CD4-positive, alpha-beta T cell treated with Interferon gamma for 1 hour (primary cell): ENCODE results near the gene ODR4.
"Not testable (repeated sequence)": the region's sequence is repeated elsewhere in the genome, so short reads cannot be mapped to it uniquely, and the experiment has no call there.

Experiments used
- DNase-seq: peaks from one replicate; pipeline ENCODE4 v3.0.0-alpha.2; 2020

ODR4 gene

GRCh38 chr1:186424539-186424938 is 48.9 kb downstream of the ODR4 start:
- DNase-seq: no peak

- DNase-seq: no peak
These were observed 50.5 kb downstream of the ODR4 start for GRCh38 chr1:186426118-186426517.

- no peak for DNase-seq
These were observed 53.4 kb downstream of the ODR4 start for GRCh38 chr1:186429017-186429416.

- DNase-seq: no peak
These were observed 59.7 kb downstream of the ODR4 start for GRCh38 chr1:186435336-186435735.

- no peak for DNase-seq
These were observed 62.9 kb downstream of the ODR4 start for GRCh38 chr1:186438567-186438966.

- no peak for DNase-seq
These were observed 64.9 kb downstream of the ODR4 start for GRCh38 chr1:186440584-186440983.

GRCh38 chr1:186442651-186443375 is 67.2 kb downstream of the ODR4 start:
- DNase-seq: no peak

- DNase-seq: no peak
These were observed 68.0 kb downstream of the ODR4 start for GRCh38 chr1:186443638-186444037.

- DNase-seq: no peak
These were observed 70.5 kb downstream of the ODR4 start for GRCh38 chr1:186446152-186446551.

- DNase-seq: no peak
These were observed 79.3 kb downstream of the ODR4 start for GRCh38 chr1:186454981-186455380.

GRCh38 chr1:186456729-186457255 is 81.2 kb downstream of the ODR4 start:
- DNase-seq: no peak

GRCh38 chr1:186459161-186459560 is 83.5 kb downstream of the ODR4 start:
- DNase-seq: not testable (repeated sequence)

- no peak for DNase-seq
These were observed 85.4 kb downstream of the ODR4 start, which contains the start of gene PDC for GRCh38 chr1:186461014-186461413. Gene PDC, minus strand, starts transcription at chr1:186461114. Its CDS starts 11,655 bp downstream, at chr1:186449459.

- DNase-seq: no peak
These were observed 87.9 kb downstream of the ODR4 start for GRCh38 chr1:186463511-186463910.

GRCh38 chr1:186463926-186464325 is 88.3 kb downstream of the ODR4 start:
- no peak for DNase-seq

- not testable (repeated sequence) for DNase-seq
These were observed 89.9 kb downstream of the ODR4 start for GRCh38 chr1:186465491-186465890.

GRCh38 chr1:186465946-186466345 is 90.3 kb downstream of the ODR4 start:
- DNase-seq: no peak
